ENCODE results near the gene JAKMIP1.

The JAKMIP1 gene

DNA sequence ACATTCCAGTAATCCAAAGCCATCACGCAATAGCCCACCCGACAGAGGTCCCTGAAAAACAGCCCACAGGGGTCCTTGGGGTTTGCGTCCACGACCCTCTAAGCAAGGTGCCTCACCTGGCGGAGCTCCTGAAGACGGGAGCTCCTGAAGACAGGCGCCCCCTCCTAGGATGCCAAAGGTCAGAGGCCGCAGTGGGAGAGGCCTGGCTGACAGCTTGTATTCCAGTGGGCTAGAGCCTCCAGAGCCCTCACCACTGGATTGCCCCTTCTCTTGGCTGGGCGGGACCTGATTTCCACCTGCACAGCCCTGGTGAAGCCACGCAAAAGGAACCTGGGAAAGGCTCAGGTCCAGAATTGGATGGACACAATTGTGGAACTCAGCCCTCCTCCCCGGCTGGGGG lies 39.6 kb upstream of the JAKMIP1 start:
- no peak for DNase-seq (ENCODE audit: low read depth)
- TF ChIP-seq, protein P1, sequence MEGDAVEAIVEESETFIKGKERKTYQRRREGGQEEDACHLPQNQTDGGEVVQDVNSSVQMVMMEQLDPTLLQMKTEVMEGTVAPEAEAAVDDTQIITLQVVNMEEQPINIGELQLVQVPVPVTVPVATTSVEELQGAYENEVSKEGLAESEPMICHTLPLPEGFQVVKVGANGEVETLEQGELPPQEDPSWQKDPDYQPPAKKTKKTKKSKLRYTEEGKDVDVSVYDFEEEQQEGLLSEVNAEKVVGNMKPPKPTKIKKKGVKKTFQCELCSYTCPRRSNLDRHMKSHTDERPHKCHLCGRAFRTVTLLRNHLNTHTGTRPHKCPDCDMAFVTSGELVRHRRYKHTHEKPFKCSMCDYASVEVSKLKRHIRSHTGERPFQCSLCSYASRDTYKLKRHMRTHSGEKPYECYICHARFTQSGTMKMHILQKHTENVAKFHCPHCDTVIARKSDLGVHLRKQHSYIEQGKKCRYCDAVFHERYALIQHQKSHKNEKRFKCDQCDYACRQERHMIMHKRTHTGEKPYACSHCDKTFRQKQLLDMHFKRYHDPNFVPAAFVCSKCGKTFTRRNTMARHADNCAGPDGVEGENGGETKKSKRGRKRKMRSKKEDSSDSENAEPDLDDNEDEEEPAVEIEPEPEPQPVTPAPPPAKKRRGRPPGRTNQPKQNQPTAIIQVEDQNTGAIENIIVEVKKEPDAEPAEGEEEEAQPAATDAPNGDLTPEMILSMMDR (conservative IDR thresholded peaks at IDR 0.05; ENCODE audit: low read depth, low read length) = no peak
- H3K4me3 ChIP-seq (ENCODE audit: low read depth, low read length) = no peak overlapping the region

DNA sequence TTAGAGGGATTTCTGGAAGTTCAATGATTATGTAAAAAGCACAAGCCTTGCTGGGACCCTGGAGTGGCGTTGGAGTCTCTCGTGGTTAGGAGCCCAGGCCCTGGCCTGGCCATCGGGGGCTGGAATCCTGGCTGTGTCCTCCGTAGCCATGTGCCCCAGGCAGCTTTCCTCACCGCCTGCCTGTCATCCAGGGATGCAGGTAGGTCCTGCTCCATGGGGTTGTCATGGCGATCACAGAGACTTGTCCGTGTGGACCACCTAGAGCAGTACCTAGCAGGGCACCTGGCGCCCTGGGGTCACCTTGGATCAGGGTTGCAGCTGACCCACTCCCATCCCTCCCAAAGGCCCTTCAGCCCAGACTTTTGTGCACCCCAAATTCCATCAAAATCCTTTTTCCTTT lies 39.1 kb upstream of the JAKMIP1 start:
- no peak overlapping the region for H3K4me3 ChIP-seq (ENCODE audit: low read depth, low read length)
- TF ChIP-seq, protein P1 (conservative IDR thresholded peaks at IDR 0.05; ENCODE audit: low read depth, low read length) = no peak
- no peak for DNase-seq (ENCODE audit: low read depth)

DNA sequence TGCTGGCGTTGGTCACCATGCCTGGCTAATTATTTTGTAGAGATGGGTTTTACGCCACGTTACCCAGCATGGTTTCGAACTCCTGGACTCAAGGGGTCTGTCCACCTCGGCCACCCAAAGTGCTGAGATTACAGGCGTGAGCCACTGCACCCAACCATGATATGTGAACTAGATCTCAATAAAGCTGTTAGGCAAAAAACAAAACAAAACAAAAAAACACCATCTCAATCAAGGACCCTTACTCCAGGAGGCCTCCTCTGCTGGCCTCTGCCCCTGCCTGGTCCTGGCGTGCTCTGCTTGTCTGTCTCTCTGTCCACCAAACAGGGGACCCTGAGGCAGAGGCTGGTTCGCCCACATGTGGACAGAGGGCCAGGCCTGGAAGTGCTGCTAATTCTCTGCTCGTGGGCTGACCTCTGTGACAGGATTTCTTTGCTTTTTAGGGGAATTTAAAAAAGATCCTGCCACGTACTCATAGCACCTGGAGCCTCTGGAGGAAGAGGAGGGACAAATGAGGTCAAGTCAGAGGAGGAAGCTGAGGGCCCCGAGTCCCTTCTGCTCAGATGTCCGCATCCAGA lies 36.6 kb upstream of the JAKMIP1 start:
- TF ChIP-seq, protein P1 (conservative IDR thresholded peaks at IDR 0.05; ENCODE audit: low read depth, low read length) = no peak
- no peak overlapping the region for H3K4me3 ChIP-seq (ENCODE audit: low read depth, low read length)
- DNase-seq (ENCODE audit: low read depth) = no peak

DNA sequence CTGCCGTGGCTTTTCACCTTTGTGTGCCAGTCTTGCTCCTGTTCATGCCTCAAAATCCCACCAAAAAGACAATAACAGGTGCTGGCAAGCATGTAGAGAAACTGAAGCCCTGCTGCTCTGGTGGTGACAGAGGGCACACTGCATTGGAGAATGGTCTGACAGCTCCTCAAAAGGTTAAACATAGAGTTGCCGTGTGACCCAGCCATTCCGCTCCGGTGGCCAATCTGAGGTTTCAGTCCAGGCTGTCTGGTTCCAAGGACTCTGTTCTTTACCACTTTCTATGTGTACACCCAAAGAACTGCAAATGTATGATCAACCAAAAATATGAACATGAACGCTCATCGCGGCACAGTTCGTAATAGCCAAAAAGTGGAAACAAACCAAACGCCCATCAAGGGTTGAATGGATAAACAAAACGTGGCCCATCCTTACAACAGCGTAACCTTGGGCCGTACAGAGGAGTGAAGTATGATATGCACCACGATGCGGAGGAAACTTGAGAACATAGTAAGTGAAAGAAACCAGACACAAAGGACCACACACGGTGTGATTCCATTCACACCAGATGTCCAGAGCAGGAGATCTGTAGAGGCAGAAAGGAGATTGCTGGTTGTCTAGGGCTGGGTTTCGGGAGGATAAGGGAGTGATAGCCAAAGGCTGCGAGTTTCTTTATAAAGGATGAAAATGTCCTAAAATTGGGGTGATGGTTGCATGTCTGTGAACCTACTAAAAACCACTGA lies 35.7 kb upstream of the JAKMIP1 start:
- TF ChIP-seq, protein P1 (conservative IDR thresholded peaks at IDR 0.05; ENCODE audit: low read depth, low read length) = no peak
- no peak overlapping the region for H3K4me3 ChIP-seq (ENCODE audit: low read depth, low read length)
- peak; percentile 9 for DNase-seq (ENCODE audit: low read depth)

DNA sequence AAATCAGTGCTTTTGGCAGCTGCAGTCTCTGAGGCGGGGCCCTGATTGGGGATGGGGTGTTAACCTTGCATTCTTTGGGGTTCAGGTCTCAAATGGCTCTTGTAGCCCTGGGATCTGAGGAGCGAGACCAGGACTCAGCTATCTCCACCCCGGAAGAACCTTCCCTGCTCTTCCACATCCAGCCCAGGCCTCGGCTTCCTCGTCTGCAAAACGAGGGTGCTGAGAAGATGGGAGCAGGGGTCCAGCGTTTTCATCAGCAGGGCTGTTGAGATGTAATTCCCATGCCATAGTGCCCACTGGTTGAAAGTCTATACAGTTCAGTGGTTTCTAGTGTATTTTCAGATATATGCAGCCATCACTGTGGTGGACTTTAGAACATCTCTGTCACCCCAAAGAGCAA lies 34.7 kb upstream of the JAKMIP1 start:
- no peak overlapping the region for H3K4me3 ChIP-seq (ENCODE audit: low read depth, low read length)
- no peak for DNase-seq (ENCODE audit: low read depth)
- TF ChIP-seq, protein P1 (conservative IDR thresholded peaks at IDR 0.05; ENCODE audit: low read depth, low read length) = no peak

DNA sequence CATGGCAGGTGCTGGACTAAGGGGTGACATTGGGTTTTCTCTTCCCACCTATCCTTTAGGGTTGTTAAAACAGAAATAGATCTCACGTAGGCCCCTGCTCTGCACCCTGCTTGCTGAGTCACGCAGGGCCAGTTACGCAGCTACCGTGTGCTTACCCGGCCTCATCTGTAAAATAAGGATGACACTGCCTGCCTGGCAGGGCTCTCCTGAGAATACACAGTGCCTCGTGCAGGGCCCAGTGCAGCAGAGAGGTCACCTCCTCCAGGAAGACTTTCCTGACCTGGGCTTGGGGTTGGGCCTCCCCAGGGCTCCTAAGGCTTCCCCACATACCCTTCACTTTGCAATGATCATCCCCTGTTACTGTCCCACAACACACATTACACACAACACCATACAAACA lies 33.6 kb upstream of the JAKMIP1 start:
- TF ChIP-seq, protein P1 (conservative IDR thresholded peaks at IDR 0.05; ENCODE audit: low read depth, low read length) = no peak
- H3K4me3 ChIP-seq (ENCODE audit: low read depth, low read length) = no peak overlapping the region
- DNase-seq (ENCODE audit: low read depth) = no peak

Measured in choroid plexus epithelial cell (primary cell).